ENCODE results near the gene TBCB.
"Not testable (repeated sequence)": the region's sequence is repeated elsewhere in the genome, so short reads cannot be mapped to it uniquely, and the experiment has no call there.

The TBCB gene

DNA sequence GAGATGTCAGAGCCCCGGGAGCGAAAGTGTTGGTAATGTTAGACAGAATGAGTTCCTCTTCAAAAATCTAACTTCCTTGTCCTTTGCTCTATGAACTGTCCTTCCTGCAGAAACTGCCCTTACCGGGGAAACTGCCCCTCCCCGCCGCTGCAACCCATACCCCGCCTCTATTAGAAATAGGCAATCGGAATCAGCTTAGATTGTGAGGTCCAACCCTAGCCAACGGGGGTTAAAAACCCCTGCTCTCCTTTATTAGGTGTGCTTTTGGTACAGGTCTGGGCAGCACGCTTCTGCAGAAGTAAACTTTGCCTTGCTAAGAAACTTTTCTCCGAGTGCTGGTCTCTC is 13.1 kb downstream of the TBCB start:
- DNase-seq (ENCODE audit: insufficient read length, low spot score) (no peak), FAIRE-seq (no peak)

DNA sequence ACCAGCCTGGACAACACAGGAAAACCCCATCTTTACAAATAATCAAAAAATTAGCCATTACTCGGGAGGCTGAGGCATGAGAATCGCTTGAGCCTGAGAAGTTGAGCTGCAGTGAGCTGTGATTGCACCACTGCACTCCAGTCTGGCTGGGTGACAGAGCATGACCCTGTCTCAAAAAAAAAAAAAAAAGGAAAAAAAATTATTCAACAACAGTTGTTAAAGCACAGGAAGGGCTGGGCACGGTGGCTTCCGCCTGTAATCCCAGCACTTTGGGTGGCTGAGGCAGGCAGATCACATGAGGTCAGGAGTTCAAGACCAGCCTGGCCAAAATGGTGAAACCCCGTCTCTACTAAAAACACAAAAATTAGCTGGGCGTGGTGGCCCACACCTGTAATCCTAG is 16.0 kb downstream of the TBCB start:
- DNase-seq (ENCODE audit: insufficient read length, low spot score); FAIRE-seq: not testable (repeated sequence)

DNA sequence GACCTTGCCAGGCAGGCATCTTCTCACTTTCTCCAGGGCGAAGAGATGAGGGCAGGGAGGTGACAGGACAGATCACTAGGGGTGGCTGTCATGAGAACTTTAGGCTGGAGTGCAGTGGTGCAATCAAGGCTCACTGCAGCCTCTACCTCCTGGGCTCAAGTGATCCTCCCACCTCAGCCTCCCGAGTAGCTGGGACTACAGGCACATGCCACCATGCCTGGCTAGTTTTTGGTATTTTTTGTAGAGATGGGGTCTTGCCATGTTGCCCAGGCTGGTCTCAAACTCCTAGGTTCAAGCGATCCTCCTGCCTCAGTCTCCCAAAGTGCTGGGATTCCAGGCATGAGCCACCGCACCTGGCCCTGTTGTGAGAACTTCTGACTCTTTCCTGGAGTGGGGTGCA is 19.6 kb downstream of the TBCB start:
- not testable (repeated sequence) for DNase-seq (ENCODE audit: insufficient read length, low spot score); FAIRE-seq

DNA sequence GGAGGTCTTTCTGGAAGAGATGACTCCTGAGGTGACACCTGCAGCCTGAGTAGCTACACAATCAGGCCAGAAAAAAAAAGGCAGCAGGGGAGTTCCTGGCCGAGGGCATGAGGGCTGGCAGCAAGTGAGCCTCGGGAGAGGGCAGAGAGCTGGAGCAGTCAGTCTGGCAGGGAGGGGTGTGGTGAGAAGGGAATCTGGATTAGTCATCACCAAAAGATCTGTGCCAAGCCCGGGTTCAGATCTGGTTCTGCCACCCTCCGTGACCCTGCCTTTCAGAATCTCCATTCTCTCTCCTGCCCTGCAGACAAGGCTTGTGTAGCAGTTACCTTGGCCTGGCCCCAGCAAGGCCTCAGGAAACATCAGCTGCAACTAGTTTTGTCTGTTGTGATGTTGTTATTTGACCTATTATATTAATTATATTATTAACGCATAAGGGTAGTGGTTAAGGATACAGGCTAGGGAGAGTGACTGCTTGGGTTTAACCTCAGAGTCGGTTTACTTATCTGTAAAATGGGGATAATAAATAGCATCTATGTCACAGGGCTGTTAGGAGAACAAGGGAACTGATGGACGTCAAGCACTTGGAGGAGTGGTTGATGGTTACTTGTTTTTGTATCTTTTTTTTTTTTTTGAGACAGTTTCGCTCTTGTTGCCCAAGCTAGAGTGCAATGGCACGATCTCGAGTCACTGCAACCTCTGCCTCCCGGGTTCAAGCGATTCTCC is 21.9 kb downstream of the TBCB start:
- FAIRE-seq (no peak), DNase-seq (ENCODE audit: insufficient read length, low spot score) (no peak)

DNA sequence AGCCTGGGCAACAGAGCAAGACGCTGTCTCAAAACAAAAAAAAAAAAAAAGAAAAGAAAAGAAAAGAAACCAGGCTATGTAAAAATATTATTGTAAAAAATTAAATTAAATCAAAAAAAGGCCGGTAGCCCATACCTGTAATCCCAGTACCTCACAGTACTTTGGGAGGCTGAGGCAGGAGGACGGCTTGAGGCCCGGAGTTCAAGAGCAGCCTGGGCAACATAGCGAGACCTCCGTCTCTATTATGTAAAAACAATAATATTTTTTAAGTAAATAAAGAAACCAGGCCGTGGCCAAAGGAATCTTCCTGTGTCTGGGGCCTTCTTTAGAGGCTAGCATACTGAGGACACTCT is 23.8 kb downstream of the TBCB start:
- no peak for DNase-seq (ENCODE audit: insufficient read length, low spot score)
- FAIRE-seq, result no peak

DNA sequence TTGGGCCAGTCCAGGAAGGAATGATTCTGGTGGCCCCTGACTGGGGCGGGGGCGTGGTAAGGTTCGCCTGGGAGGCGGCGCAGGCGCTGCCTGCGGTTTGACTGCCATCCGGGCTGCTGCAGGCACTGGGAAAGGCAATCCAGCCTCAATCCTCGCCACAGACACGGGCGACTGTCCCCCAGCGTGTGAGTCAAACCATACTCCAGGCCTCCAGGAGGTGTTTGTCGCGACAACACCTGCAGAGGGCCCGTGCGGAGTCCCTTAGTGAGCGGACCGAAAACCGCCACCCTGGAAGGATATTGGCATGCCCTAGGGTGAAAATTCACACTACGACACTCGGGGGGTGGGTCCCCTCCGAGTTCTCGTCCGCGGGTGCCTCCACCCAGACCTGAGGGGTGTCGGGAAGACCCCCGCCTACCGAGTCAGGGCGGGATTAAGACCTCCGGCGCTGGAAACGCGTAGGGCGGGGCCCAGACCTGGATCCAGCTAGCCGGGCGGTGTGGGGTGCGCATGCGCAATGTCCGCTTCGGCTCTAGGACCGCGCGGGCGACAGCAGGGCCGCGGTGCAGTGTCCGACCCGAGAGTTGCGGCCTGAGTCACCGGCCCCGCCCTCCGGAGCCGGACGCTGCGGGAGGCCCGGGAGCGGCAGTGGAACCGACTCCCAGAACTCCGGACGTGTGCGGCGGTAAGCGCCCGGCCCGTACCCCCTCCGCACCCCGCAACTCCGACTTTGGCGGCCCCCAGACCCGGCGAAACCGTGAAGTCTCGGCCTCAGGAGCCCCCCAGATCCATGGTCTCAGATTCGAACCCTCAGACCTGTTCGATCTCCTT is 24.4 kb downstream of the TBCB start, which contains the start of gene CAPNS1:
Gene CAPNS1 (plus strand): TSS at position 594 of the 831 bp plus-strand sequence. CDS start 946 bp downstream, outside the sequence.
- peak; percentile 86 for FAIRE-seq
- DNase-seq (ENCODE audit: insufficient read length, low spot score), result peak; percentile 92

DNA sequence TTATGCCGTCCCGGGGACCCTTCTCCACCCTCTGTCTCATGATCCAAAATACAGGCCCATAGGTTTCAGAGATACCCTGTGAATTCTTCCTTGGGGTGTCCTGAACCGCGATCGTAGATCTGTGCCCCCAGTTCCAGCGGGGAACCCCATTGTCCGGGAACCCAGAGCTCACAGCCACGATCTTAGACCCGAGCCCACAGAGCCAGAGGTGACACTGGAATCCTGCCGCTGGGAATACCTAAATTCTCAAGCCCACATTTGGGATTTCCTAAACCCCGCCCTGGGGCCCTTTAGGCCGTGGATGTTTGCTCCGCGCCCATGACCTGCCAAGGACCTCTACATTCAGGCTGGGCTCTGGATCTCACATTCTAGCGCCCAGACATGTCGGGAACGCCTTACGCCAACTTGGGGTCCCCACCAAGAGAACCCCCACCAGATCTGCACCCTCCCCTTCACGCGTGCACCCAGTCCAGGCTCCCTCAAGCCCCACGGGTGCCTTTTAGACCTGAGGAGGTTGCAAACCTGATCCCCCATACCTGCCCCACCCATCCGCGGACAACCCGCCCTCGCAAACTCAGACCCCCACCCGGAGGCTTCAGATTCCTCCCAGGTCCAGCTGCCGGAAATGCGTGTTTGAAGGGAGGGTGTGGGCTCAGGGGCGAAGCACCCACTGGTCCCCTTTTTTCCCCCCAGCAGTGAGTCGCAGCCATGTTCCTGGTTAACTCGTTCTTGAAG is 25.2 kb downstream of the TBCB start:
- FAIRE-seq, result peak; percentile 49
- peak; percentile 79 for DNase-seq (ENCODE audit: insufficient read length, low spot score)

DNA sequence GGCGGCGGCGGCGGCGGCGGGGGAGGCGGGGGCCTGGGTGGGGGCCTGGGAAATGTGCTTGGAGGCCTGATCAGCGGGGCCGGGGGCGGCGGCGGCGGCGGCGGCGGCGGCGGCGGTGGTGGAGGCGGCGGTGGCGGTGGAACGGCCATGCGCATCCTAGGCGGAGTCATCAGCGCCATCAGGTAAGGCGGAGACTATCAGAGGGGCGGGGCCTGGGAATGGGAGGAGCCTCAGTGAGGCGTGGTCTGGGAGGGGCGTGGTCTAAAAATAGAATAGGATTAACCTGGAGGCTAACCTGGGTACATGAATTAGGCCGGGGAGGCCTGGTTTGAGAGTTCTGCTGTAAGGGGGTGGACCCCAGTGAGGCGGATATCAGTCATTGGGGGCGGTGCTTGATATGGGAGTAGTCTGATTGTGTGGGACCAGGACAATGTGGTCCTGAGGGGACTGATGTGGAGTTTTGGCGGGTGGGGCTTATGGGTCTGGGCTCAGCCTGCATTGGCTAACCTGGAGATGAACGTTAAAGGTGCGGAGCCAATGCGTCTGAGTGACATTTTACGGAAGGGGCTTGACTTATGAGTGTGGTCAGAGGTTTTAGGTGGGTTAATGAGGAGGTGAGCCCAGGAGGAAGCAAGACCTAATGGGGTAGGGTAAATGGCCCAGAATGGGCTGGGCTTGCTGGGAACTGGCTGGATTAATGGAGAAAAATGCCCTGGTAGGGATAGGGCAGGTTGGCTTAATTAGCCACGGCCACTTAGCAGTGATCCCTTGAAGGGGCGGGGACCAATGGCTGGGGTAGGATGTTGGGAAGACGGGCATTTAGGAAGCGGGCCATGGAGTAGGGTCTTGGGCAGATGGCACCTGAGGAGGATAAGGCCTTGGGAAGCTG is 26.0 kb downstream of the TBCB start:
- FAIRE-seq (peak; percentile 96), DNase-seq (ENCODE audit: insufficient read length, low spot score) (peak; percentile 89)

DNA sequence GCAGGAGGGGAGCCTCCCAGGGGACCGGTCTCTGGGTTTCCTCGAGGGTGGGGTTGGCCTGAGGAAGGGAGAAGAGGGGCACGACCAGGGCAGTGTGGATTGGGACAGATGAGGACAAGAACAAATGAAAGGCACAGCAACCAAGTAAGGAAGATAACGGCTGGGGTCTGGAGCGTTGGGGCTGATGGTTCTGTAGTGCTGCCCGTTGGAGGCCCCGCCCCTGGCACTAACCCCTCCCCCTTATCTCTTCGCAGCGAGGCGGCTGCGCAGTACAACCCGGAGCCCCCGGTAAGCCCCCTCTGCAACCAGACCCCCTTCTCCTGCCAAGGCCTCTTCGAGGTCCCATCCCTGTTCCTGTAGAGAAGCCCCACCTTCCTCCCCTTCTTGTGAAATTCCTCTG is 26.8 kb downstream of the TBCB start:
- DNase-seq (ENCODE audit: insufficient read length, low spot score) (no peak), FAIRE-seq (no peak)

DNA sequence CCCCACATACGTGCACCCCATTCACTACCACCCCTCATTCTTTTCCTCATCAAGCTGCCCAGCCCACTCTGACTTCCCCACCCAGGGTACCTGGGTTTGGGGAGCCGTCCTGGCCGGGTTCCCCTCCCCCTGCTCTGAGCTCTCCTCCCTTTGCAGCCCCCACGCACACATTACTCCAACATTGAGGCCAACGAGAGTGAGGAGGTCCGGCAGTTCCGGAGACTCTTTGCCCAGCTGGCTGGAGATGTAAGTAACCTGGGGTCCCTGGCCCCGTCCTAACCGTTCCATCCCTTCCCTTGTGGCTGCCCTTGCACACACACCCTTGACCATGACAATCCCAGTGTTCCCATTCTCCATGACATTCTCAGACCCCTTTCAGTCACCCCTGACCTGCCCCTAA is 27.2 kb downstream of the TBCB start:
- DNase-seq (ENCODE audit: insufficient read length, low spot score) (no peak), FAIRE-seq (no peak)

DNA sequence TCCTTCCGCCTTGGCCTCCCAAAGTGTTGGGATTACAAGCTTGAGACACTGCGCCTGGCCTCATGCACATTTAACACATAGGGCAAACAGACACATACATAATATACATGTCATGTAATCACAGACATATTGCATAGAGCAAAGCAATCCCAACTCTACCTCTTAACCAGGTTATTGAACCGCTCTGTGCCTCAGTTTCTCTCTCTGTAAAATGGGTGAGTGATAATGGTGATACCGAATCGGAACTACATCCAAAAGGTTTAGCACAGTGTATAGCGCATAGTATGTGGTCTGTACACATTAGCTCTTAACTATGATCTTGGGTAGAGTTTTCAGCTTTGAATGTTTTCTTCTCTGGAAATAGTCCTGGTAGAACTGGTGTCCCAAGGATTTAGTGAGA is 29.4 kb downstream of the TBCB start:
- DNase-seq (ENCODE audit: insufficient read length, low spot score), result no peak
- FAIRE-seq, result no peak

DNA sequence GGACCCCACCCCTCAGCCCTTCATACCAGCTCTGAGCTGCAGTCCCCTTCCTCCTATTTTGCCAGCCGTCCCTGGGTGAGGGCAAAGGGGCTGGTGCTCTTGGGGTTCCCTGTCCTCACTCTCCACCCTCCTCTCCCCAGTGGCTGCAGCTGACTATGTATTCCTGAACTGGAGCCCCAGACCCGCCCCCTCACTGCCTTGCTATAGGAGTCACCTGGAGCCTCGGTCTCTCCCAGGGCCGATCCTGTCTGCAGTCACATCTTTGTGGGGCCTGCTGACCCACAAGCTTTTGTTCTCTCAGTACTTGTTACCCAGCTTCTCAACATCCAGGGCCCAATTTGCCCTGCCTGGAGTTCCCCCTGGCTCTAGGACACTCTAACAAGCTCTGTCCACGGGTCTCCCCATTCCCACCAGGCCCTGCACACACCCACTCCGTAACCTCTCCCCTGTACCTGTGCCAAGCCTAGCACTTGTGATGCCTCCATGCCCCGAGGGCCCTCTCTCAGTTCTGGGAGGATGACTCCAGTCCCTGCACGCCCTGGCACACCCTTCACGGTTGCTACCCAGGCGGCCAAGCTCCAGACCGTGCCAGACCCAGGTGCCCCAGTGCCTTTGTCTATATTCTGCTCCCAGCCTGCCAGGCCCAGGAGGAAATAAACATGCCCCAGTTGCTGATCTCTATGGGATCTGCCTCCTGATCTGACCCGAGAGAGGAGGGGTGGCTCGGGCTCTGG is 34.6 kb downstream of the TBCB start:
- FAIRE-seq (no peak), DNase-seq (ENCODE audit: insufficient read length, low spot score) (no peak)

DNA sequence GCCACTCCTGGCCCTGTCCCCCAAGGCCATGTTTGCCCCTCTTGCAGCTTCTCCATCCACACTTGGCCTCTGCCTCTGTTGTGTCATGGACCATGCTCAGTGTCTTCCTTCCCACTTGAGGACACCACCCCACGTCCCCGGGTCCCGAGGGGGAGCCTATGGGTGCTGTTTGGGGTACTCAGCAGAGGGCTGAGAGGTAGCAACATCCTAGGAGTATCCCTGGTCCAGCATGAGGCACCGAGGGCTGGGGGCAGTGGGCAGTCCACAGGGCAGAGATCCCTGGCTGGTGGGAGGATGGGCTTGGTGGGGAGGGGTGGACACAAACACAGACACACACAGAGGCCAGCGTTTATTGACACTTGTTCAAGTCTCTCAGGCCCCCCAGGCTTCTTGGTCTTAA is 35.3 kb downstream of the TBCB start:
- DNase-seq (ENCODE audit: insufficient read length, low spot score), result no peak
- no peak for FAIRE-seq

DNA sequence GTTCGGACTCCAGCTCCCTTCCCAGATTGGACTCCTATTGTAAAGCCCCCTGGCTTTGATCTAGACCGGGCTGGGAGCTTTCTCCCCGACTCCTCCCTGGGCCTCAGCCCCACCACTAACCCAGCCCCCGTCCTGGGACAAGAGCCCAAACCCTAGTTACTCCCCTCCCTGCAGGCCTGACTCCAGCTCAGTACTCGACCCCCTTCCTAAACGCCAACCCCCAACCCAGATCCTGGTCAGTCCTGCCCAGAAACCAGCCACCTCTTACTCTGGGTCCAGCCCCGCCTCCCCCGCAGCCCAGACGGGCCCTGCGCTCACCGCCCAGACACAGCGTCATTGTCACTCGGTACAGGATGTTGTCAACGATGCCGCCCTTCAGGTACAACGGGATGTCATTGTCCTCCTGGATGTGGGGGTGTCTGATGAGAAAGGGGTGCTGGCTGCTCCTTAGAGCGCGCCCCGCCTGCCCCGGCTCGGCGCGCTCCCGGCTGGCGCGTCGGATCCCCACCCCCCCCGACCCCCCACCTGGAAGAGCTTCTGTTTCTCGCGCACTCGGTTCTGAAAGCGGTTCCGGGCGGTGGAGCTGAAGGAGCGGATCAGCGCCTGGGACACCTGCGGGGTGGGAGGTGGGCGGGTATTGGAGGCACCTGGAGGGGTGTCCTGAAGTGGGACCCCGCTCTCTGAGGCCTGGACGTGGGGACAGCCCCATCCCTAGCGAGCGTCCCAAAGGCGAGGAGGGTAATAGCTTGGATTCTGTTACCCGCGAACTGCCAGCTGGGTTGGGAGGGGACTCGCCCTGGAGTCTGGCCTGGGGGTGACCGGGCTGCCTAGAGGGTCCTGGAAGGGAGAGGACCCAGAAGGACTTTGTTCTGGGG is 36.1 kb downstream of the TBCB start:
- DNase-seq (ENCODE audit: insufficient read length, low spot score) (no peak), FAIRE-seq (no peak)

DNA sequence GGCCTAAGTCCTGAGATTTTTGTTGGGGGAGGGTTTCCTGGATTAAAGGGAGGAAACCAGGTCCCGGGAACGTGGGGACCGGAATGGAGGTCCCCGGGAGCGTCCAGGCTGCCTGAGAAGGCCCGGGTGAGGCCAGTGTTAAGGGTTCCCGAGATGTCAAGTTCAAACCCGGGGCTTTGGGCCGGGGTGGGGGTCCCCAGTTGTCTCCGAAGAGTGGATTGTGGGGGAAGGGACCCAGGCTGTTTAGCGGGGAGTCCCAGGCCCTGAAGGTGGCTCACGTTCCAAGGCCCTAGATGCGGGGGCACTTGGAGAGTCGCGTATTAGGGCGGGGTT is 36.7 kb downstream of the TBCB start:
- DNase-seq (ENCODE audit: insufficient read length, low spot score) (no peak), FAIRE-seq (no peak)

DNA sequence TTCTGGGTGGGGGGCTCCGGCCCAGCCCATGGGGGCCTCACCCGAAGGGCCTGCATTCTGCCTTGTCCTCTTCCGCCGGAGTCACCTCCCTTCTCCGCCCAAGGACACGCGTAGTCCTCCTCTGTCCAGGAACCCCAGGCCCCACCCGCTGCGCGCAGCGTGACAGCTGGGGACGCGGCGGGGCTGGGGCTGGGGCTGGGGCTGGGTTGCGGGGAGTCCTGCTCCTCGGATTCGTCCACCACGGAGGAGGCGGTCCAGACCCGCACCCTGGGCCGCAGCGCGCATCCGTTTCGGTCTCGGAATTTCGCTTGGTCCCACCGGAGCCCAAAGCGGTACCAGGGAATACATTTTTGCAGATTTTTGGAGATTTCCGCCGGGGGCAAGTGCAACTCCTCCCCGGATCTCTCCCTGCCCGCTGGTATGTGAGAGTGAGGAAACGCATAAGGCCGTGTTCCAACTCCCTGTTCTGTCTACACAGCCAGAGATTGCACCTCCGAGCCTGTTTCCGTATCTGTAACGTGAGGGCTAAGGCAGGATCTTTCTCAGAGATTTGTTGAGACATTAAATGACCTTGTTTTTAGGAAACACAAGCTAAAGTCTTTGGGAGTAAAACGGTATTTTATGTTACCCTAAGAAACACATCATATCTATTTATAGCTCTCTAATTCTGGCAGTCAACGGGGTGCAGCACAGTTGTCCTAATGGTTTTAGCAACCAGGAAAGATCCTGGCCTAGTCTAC is 37.3 kb downstream of the TBCB start, which contains the start of gene COX7A1:
Gene COX7A1 (minus strand): TSS at position 96 of the 740 bp plus-strand sequence. CDS start 40 bp downstream, at position 56.
- no peak for FAIRE-seq
- DNase-seq (ENCODE audit: insufficient read length, low spot score), result no peak

DNA sequence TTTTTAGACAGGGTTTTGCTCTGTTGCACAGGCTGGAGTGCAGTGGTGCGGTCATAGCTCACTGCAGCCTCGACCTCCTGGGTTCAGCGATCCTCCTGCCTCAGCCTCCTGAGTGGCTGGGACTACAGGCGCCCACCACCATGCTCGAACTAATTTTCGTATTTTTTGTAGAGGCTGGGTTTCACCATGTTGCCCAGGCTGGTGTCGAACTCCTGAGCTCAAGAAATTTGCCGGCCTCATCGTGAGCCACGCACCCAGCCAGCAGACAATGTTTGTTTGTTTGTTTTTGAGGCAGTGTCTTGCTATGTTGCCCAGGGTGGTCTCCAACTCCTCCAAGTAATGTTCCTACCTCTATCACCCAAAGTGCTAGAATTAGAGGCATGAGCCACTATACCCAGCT is 37.9 kb downstream of the TBCB start:
- no peak for DNase-seq (ENCODE audit: insufficient read length, low spot score)
- no peak for FAIRE-seq

Measured in GM19239 (cell line).